NCI-H1105 (cell line): ENCODE data around the gene PBX3.

Source experiments
- DNase-seq: peaks from one replicate; lab custom pipeline; 2025; lab: John Stamatoyannopoulos, UW

Gene PBX3

DNA sequence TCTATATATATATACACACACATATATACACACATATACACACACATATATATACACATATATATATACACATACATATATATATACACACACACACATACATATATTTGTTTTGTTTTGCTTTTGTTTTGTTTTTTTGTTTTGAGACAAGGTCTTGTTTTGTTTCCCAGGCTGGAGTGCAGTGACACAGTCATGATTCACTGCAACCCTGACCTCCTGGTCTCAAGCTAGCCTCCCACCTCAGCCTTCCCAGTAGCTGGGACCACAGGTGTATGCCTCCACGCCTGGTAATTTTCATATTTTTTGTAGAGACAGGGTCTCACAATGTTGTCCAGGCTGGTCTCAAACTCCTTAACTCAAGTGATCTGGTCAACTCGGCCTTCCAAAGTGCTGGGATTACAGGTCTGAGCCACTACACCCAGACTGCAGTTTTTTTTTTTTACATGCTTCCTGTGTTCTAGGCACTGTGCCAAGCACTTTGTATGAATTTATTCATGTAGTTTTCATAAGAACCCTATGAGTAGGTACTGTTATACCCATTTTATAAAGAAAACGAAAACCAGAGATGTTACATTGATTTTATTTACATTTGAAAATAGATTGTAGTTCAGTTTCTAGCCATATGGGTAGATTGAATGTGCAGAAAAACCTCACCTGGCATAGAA, 120.7 kb downstream of the PBX3 start:
- DNase-seq = peak; percentile 48

DNA sequence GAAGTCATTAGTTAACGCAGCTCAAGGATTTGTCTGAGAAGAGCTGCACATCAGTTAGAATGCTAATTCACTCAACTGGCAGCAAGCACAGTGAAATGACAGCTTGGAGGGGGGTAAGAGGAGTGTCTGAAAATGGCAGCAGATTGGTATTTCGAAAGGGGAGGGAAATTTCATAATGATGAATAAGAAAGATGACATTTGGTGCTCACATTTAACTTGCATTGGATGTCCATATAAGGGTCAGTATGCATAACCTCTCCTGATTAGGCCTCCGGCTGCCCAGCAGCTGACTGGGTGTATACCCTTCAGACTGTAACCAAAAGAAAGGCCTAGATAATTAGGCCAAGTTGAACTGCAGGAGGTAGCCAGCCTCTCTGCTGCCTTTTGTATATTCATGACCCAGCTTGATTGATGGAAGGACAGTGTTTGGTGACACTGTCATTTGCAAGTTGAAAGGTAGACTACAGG, 131.0 kb downstream of the PBX3 start:
- DNase-seq = no peak

- DNase-seq = no peak
Observed at GRCh38 chr9:125881042-125881441, 133.9 kb downstream of the PBX3 start.

- no peak for DNase-seq
Observed at GRCh38 chr9:125883565-125884217, 136.5 kb downstream of the PBX3 start.

DNA sequence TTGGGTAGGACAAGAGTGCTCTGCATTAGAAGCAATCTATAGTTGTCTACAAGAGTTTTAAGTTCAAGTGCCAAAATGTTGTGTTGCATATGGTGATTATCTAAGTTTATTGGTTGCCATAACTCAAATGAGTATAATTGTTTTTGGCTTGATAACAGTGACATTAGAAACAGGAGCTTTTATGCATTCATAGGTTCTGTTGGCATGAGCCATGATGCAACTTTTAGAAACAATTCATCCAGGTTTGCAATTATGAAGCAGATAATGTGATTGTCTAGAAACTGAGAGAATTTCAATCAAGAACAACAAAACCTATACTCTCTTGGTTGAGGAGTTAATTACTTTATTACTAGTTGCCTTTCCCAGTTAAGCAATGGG, 137.0 kb downstream of the PBX3 start:
- DNase-seq = no peak

DNA sequence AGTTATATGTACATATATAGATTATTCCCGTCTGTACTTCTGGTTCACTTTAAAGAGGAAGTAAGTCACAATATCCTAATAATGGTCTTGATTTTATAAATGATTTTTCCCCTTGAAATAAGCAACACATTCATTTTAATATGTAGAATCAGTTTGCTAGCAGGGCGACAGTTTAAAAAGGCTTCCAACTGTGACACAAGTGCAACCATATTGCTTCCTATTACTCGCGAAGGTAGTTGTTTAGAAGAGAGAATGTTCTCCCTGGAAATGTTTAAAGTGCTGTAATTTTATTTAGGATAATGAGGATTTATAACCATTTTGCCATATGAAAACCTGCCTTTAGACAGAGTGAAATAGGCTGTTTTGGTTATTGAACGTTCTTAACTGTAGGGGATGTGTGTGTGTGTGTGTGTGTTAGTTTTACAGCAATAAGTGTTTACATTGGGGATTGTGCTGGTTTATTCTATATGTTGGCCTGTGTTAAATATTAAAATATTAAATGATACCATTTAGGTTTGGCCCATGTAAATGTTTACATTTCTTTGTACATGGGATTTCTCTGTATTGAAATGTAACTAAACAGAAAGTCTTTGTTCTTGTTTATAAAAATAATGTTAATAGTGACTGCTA, 138.3 kb downstream of the PBX3 start:
- no peak for DNase-seq

GRCh38 chr9:125886365-125886764, 139.2 kb downstream of the PBX3 start:
- DNase-seq = no peak

DNA sequence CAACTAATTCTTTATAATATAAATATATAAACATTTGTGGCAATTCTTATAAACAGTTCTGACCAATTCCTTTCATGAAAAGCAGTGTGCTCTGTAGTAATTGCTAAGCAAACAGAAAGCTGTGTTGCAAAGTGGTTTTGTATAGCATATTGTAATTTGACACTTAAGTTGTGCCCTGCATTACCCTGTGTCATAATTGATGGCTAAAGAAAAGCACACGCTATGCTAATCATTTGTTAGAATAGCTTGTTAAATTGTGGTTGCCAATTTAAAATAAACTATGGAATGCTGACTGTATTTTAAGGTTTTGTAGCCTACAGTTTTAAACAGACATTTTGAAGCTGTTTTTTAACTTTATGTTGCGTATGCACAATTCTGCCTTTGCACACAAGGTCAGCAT, 140.0 kb downstream of the PBX3 start:
- DNase-seq = peak; percentile 51

- DNase-seq = no peak
Observed at GRCh38 chr9:125888211-125888610, 141.0 kb downstream of the PBX3 start.

GRCh38 chr9:125889112-125889475, 141.9 kb downstream of the PBX3 start:
- no peak for DNase-seq

- peak; percentile 23 for DNase-seq
Observed at GRCh38 chr9:125889476-125890419, 142.6 kb downstream of the PBX3 start.

- no peak for DNase-seq
Observed at GRCh38 chr9:125890826-125891225, 143.7 kb downstream of the PBX3 start.

GRCh38 chr9:125893277-125893676, 146.1 kb downstream of the PBX3 start:
- no peak for DNase-seq

DNA sequence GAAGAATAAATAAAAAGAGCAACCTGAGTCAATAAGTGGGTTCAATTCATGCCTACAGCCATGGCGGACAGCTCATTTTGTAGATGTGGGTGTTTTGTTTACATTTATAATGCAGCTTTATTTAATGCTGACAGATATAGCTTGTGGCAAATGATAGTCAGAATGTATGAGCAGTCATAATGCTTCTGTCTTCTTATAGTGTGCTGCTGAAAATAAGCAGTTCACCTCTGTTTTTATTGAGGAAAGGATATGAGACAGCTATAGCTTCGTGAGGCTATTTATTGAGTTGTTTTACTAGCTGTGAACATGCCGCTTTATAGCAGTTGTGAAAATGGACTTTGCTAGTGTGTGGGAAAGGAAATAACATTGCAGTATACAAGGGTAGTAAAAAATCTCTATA, 147.4 kb downstream of the PBX3 start:
- DNase-seq = no peak

- DNase-seq = no peak
Observed at GRCh38 chr9:125896404-125896803, 149.2 kb downstream of the PBX3 start.

- DNase-seq = no peak
Observed at GRCh38 chr9:125896964-125897363, 149.8 kb downstream of the PBX3 start.

DNA sequence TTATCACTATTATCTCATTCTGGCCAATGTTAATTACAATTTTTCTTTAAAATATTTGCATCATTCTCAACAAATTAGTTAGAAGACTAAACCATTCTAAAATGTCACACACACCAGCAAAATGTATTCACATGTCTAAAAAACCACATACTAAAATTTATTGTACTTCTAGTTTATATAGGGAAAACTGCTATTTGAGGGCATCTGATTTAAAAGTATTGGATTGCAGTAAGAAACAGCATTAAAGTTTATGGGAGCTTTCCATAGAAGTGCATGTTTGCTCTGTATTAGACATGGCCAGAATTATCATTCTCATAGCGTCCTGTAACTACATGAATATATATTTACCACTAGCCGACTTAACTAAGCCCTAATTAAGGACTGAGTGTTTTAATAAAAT, 150.3 kb downstream of the PBX3 start:
- DNase-seq = no peak

- no peak for DNase-seq
Observed at GRCh38 chr9:125902214-125902613, 155.0 kb downstream of the PBX3 start.

DNA sequence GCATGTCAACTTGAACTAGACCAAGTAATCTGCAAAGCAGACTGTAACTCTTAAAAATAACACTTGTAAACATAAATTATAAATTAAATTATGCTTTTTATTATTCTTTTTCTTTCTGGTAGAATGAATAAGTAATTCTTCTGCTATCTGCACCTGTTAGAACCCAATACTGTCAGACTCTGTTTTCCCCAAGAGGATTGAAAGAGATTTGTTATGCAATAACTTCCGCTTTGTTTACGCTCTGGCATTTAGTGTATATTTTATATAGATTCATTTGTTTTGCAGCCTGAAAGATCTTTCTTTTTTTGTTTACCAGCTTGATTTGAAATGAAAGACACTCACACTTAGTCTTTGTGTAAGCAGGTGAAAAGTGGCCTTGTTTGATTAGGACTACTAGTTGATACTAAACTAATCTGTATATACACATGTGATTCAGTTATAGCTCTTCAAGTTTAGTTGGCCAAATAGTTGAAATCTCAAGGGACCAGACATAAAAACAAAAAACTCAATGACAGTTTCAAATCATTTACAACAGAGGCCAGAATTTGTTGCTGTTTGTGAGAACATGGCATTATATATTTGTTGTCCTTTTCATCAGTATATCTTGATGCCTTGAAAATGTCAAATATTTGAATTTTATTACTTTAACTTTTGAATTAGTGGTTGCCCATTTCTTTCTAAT, 155.8 kb downstream of the PBX3 start:
- no peak for DNase-seq

GRCh38 chr9:125904155-125904851, 157.1 kb downstream of the PBX3 start:
- peak; percentile 48 for DNase-seq

- DNase-seq = no peak
Observed at GRCh38 chr9:125906144-125906543, 159.0 kb downstream of the PBX3 start.
